ENCODE results near the gene RPL6.

The RPL6 gene

DNA sequence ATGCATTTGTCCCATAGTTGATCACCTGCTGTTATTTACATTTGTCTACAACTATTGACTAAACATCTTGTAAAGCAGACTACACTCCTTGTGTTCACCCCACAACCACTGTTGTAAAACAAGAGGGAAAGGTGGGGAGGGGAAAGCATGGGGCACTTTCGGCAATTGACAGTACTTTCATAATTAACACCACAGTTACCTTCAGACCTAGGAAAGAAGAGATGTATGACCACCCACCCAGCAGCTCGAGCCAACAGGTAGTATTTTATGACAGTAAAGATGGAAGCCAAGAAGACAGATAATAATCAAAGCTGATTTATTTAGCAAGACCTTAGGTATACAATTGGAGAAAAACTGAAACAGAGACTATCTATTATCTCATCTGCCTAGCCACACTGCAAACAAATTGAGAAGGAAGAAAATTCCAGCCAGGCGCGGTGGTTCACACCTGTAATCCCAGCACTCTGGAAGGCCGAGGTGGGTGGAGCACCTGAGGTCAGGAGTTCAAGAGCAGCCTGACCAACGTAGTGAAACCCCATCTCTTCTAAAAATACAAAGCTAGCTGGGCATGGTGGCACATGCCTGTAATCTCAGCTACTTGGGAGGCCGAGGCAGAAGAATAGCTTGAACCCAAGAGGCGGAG, 38.4 kb downstream of the RPL6 start:
- no peak for DNase-seq (ENCODE audit: low read depth)
- H3K4me3 ChIP-seq (ENCODE audit: low read depth, low read length), result no peak overlapping the region
- TF ChIP-seq CTCF (IDR thresholded peaks at IDR 0.05; ENCODE audit: low read depth, low read length, missing control alignments), result no peak

DNA sequence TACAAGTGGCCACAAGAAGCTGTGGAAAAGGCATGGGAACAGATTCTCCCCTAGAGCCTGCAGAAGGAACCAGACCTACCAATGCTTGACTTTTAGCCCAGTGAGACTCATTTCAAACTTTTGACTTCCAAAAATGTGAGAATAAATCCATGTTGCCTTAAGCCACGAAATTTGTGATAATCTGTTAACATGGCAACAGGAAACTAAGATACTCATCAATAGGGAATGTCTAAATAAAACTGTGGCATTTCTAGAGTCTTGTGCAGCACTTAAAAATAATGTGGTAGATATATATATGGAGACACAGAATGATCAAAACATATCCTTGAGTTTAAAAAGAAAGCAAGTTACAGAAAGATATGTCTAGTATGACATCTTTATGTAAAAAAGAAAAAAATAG, 39.2 kb downstream of the RPL6 start:
- TF ChIP-seq CTCF (IDR thresholded peaks at IDR 0.05; ENCODE audit: low read depth, low read length, missing control alignments), result no peak
- H3K4me3 ChIP-seq (ENCODE audit: low read depth, low read length), result no peak overlapping the region
- DNase-seq (ENCODE audit: low read depth), result no peak

- no peak for DNase-seq (ENCODE audit: low read depth)
- TF ChIP-seq CTCF (IDR thresholded peaks at IDR 0.05; ENCODE audit: low read depth, low read length, missing control alignments), result no peak
- H3K4me3 ChIP-seq (ENCODE audit: low read depth, low read length), result no peak overlapping the region
Measured at GRCh38 chr12:112368856-112369255, 40.5 kb downstream of the RPL6 start.

DNA sequence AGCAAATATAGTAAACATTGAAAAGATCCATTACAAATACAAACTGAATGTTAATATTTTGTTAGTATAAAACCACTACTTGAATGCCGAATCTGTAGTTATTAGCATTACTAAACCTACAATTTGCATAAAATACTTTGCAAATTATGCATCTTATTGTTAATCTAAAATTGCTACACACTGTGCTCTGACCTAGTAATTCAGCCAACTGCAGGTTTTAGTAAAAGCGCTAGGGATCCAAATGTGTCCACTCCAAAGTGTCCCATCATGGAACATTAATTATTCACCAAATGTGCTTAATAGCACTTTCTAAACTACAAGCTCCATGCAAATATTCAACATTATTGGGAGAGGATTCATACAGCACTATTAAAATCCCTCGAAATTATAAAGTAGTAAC, 41.4 kb downstream of the RPL6 start:
- DNase-seq (ENCODE audit: low read depth), result no peak
- no peak for TF ChIP-seq CTCF (IDR thresholded peaks at IDR 0.05; ENCODE audit: low read depth, low read length, missing control alignments)
- no peak overlapping the region for H3K4me3 ChIP-seq (ENCODE audit: low read depth, low read length)

DNA sequence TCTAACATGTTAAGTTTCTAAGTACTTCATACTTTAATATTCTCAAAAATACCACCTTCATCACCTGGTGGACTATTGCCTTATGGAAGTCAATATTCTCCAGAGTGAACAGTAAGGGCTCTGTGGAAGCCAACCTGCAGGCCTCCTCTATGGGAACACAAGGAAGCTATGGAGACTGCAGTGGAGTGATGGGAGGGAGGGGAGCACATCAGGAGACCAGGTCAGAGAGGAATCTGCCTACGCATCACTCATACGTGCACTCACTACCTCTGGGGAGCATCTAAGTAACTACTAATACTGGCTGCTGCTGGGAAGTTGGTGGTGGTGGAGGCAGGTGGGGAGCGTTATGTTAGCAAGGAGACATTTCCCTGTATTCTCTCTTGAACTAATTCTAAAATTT, 47.1 kb downstream of the RPL6 start:
- no peak overlapping the region for H3K4me3 ChIP-seq (ENCODE audit: low read depth, low read length)
- DNase-seq (ENCODE audit: low read depth), result no peak
- no peak for TF ChIP-seq CTCF (IDR thresholded peaks at IDR 0.05; ENCODE audit: low read depth, low read length, missing control alignments)

DNA sequence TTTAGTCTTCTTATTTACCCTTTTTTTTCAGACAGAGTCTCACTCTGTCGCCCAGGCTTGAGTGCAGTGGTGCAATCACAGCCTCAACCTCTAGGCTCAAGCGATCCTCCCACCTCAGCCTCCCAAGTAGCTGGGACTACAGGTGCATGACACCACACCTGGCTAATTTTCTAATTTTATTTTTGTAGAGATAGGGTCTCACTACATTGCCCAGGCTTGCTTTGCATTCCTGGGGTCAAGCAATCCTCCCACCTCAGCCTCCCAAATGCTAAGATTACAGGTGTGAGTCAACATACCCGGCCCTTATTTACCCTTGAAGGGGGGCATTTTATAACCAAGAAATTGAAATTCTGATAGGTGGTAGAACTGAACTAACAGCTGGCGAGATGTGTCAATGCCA, 48.1 kb downstream of the RPL6 start:
- TF ChIP-seq CTCF (IDR thresholded peaks at IDR 0.05; ENCODE audit: low read depth, low read length, missing control alignments), result no peak
- no peak overlapping the region for H3K4me3 ChIP-seq (ENCODE audit: low read depth, low read length)
- DNase-seq (ENCODE audit: low read depth), result no peak

DNA sequence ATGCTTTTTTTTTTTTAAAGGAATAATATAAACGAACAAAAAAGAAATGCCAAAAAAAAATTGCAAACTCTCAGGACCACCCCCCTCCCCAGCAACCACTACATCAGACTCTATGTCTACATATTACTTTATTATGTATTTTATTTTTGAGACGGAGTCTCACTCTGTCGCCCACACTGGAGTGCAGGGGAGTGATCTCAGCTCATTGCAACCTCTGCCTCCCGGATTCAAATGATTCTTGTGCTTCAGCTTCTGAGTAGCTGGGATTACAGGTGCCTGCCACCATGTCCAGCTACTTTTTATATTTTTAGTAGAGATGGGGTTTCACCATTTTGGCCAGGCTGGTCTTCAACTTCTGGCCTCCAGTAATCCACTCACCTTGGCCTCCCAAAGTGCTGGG, 50.1 kb downstream of the RPL6 start:
- no peak for TF ChIP-seq CTCF (IDR thresholded peaks at IDR 0.05; ENCODE audit: low read depth, low read length, missing control alignments)
- DNase-seq (ENCODE audit: low read depth), result no peak

More for the DNA sequence above, 50.1 kb downstream of the RPL6 start:
- H3K4me3 ChIP-seq (ENCODE audit: low read depth, low read length), result no peak overlapping the region
